Right atrium auricular region (tissue), 2 donors: ENCODE measurements around the gene SLK. TPM values are rescaled to one million over a fixed set of nuclear protein-coding genes. Genes with fewer than 3 reads are reported as not detected.

Source experiments
- DNase-seq: peaks from one replicate; pipeline ENCODE4 v3.0.0-alpha.2; 2019; ENCODE audit warnings: low spot score
- H3K27ac ChIP-seq, 2 donors: fragments of 200-600 bp; sonication (generic); 1 replicate in 1 of 2; 2 replicates in 1 of 2; pipeline ENCODE4 v1.5.1; 2016 to 2019
- H3K27me3 ChIP-seq, 2 donors: fragments of 200-600 bp; sonication (generic); one replicate each; pipeline versions ENCODE4 v1.5.1 to v1.6.0; 2017 to 2019
- H3K36me3 ChIP-seq: fragments of 200-600 bp; sonication (generic); one replicate; pipeline ENCODE4 v1.5.1; 2016
- H3K4me1 ChIP-seq, 2 donors: fragments of 200-600 bp; sonication (generic); one replicate each; pipeline versions ENCODE4 v1.5.1 to v1.6.0; 2017 to 2019
- H3K4me3 ChIP-seq, 2 donors: fragments of 200-600 bp; sonication (generic); 1 replicate in 1 of 2; 2 replicates in 1 of 2; pipeline ENCODE4 v1.5.1; 2017 to 2019; ENCODE audit warnings: mild to moderate bottlenecking in 1 of 2, moderate library complexity in 1 of 2
- H3K9me3 ChIP-seq, 2 donors: fragments of 200-600 bp; sonication (generic); one replicate each; pipeline ENCODE4 v1.5.1; 2019
- CTCF ChIP-seq, 2 donors: fragments of 200-600 bp; sonication (generic); IDR thresholded peaks; one replicate each; pipeline ENCODE4 v1.5.1; 2019; ENCODE audit warnings: antibody characterized with exemption in 2 of 2
- total RNA-seq, 2 donors: library from RNA; depleted of rRNA; stranded (reverse); fragments of >200 nt; gene quantifications; one replicate each; pipeline ENCODE4 v1.1.0, GENCODE V29; 2016

Gene SLK
- total RNA-seq = 10 to 100 TPM; 42.4 to 57.3 TPM

- Histone ChIP-seq H3K4me1 (peaks cover 0 to 30% of the 10 kb centered on the region in 2 donors), H3K9me3 (no peaks in the 10 kb centered on the region), H3K27me3 (no peaks in the 10 kb centered on the region), H3K27ac (peak within 1 kb of the TSS; percentile 98), H3K36me3 (no peaks in the 10 kb centered on the region), H3K4me3 (peak within 1 kb of the TSS; percentile 86 to 93)
- TF ChIP-seq CTCF (IDR thresholded peaks at IDR 0.05) = no peak
- DNase-seq = peak; percentile 80
These were observed at the start of gene SLK for GRCh38 chr10:103966671-103967447. TSS of gene SLK (plus strand) at chr10:103967140. CDS start at chr10:103967746, 606 bp downstream.

GRCh38 chr10:103917302-103918052, 49.5 kb upstream of the SLK start:
- Histone ChIP-seq H3K4me1 (peaks cover 0 to 31% of the 10 kb centered on the region in 2 donors), H3K36me3 (no peaks in the 10 kb centered on the region), H3K4me3 (peak overlapping the region; percentile 46 to 63), H3K27ac (peak overlapping the region; percentile 89 to 91), H3K9me3 (no peaks in the 10 kb centered on the region), H3K27me3 (no peaks in the 10 kb centered on the region)
- DNase-seq = peak; percentile 67
- no peak for TF ChIP-seq CTCF (IDR thresholded peaks at IDR 0.05)

GRCh38 chr10:103918053-103918846, 48.7 kb upstream of the SLK start, which contains the start of gene STN1:
TSS of gene STN1 (minus strand) at chr10:103918184. CDS start at chr10:103917594, 590 bp downstream.
- peak within 1 kb of the TSS; percentile 89 to 91 for H3K27ac ChIP-seq
- H3K27me3 ChIP-seq = no peaks in the 10 kb centered on the region
- peaks cover 0 to 31% of the 10 kb centered on the region in 2 donors for H3K4me1 ChIP-seq
- peak; percentile 96 for DNase-seq
- H3K36me3 ChIP-seq = no peaks in the 10 kb centered on the region
- H3K4me3 ChIP-seq = peak within 1 kb of the TSS; percentile 46 to 63
- TF ChIP-seq CTCF (IDR thresholded peaks at IDR 0.05) = peak in 1 of 2 donors; percentile 10
- no peaks in the 10 kb centered on the region for H3K9me3 ChIP-seq

GRCh38 chr10:103919648-103920025, 47.3 kb upstream of the SLK start:
- Histone ChIP-seq H3K9me3 (no peaks in the 10 kb centered on the region), H3K27ac (no peak overlapping the region), H3K27me3 (no peaks in the 10 kb centered on the region), H3K4me3 (no peak overlapping the region), H3K36me3 (no peaks in the 10 kb centered on the region), H3K4me1 (peaks cover 0 to 31% of the 10 kb centered on the region in 2 donors)
- no peak for DNase-seq
- no peak for TF ChIP-seq CTCF (IDR thresholded peaks at IDR 0.05)

- H3K36me3 ChIP-seq = no peaks in the 10 kb centered on the region
- no peaks in the 10 kb centered on the region for H3K9me3 ChIP-seq
- no peaks in the 10 kb centered on the region for H3K27me3 ChIP-seq
- H3K4me1 ChIP-seq = peaks cover 0 to 20% of the 10 kb centered on the region in 2 donors
- TF ChIP-seq CTCF (IDR thresholded peaks at IDR 0.05) = no peak
- DNase-seq = no peak
- no peak overlapping the region for H3K4me3 ChIP-seq
- no peak overlapping the region for H3K27ac ChIP-seq
These were observed 45.7 kb upstream of the SLK start for GRCh38 chr10:103921248-103921647.
